HFF-Myc (cell line): ENCODE data around the gene TBC1D5.

ENCODE experiments used
- DNase-seq: peaks from one replicate; pipeline ENCODE4 v3.0.0-alpha.2; 2011; ENCODE audit warnings: low read depth; ENCODE audit errors: extremely low read depth
- H3K4me3 ChIP-seq: replicated peaks from 2 replicates; pipeline ENCODE4 v1.5.1; 2011; ENCODE audit warnings: low read depth, mild to moderate bottlenecking, control low read depth, low read length
- TF ChIP-seq, protein P1 (sequence below): IDR thresholded peaks from 2 replicates; pipeline ENCODE4 v1.5.1; 2012; ENCODE audit warnings: mild to moderate bottlenecking, low read depth, low read length, control low read depth; ENCODE audit errors: missing control alignments

Gene TBC1D5

GRCh38 chr3:17583530-17583929 is 158.9 kb downstream of the TBC1D5 start:
- TF ChIP-seq, protein P1, sequence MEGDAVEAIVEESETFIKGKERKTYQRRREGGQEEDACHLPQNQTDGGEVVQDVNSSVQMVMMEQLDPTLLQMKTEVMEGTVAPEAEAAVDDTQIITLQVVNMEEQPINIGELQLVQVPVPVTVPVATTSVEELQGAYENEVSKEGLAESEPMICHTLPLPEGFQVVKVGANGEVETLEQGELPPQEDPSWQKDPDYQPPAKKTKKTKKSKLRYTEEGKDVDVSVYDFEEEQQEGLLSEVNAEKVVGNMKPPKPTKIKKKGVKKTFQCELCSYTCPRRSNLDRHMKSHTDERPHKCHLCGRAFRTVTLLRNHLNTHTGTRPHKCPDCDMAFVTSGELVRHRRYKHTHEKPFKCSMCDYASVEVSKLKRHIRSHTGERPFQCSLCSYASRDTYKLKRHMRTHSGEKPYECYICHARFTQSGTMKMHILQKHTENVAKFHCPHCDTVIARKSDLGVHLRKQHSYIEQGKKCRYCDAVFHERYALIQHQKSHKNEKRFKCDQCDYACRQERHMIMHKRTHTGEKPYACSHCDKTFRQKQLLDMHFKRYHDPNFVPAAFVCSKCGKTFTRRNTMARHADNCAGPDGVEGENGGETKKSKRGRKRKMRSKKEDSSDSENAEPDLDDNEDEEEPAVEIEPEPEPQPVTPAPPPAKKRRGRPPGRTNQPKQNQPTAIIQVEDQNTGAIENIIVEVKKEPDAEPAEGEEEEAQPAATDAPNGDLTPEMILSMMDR = no peak
- DNase-seq = no peak
- H3K4me3 ChIP-seq = no peak overlapping the region

DNA sequence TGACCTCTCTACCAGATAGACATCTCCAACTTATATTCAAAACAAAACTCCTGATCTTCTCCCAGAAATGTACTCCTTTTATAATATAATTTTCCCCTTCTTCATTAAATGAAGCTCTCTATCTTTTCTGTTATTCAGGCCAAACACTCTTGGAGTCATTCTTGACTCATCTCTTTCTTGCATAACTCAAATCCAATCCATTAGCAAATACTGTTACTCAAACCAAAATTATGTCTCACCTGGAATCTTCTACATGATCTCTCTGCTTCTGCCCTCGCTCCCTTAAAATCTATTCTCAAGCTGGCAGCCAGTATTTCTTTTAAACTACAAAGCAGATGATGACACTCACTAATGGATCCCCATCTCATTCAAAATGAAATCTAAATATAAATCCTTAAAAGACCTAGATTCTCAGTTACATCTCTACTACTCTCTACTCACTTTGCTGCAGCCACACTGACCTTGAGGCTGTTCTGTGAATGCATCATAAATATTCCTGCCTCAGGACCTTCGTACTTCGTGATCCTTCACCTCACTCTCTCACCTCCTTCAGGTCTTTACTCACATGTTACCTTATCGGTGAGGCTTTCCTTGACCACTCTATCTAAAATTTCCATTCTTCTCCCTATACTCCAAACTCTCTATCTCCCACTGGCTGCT is 160.9 kb downstream of the TBC1D5 start:
- no peak for DNase-seq

GRCh38 chr3:17580901-17581300 is 161.5 kb downstream of the TBC1D5 start:
- no peak for DNase-seq
- no peak overlapping the region for H3K4me3 ChIP-seq
- TF ChIP-seq, protein P1 = no peak

More for the DNA sequence above, 160.9 kb downstream of the TBC1D5 start:
- H3K4me3 ChIP-seq = no peak overlapping the region
- TF ChIP-seq, protein P1 = no peak

DNA sequence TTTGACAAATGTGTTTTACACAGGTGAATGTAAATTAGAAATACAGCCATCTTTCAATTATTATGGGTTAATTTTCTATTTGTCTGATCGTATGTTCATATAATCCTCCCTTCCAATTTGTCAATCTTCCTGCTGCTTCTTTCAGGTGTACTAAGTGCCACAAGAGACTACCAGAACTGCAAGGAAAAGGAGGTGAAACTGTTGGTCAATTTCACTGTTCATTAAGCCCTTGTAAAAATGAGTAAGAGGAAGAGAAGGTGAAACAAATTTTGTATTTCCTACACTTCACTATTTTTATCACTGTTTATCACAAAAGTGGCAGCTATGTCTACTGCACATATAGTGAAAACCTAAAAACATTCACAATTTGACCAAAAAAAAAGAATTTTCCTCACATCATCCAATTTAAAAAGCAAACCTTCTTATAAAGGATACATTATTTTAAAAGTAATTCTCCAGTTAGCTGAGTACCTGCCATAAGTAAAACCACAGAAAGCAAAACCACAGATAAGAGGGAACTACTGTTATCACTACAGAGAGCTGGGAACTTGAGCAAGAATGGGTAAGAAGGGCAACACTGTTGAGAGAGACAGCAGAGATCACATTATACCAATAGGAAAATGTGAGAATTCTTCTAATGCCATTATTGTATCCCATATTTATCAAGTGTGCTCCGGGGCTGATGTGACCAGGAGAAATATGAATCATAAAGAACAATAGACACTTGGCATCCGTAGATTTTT is 163.0 kb downstream of the TBC1D5 start:
- no peak for DNase-seq

DNA sequence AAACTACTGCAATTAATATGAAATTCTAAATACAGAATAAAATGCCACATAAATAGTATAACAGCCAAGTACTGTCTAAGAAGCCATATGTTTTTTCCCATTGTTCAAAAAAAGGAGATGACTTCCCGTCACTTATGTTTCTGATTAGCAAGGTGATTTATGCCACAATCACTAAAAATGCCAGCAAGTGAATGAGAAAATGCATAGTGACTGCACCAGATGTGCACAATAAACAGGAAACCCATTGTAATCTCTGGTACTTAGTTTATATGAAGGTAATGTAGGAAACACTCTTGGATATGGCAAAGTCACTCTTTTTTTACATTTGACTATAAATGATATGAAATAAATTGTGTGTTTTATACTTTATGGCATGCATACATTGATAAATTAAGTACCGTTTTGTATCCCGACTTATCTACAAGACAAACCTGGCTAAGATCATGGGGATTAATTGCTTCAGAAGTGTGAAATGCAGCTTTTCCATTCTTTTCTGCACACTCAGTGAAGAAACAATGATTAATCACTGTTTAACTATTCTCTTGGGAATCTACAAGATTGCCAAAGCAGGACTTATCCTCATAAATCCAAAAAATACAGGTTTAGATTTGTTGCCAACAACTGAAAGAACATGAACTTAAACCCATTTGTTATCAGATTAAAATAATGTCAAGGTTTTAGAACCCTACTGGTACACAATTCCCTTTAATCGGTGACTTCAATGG is 164.5 kb downstream of the TBC1D5 start:
- peak; percentile 21 for DNase-seq
- H3K4me3 ChIP-seq = no peak overlapping the region
- TF ChIP-seq, protein P1 = no peak

More for the DNA sequence above, 163.0 kb downstream of the TBC1D5 start:
- TF ChIP-seq, protein P1 = no peak
- no peak overlapping the region for H3K4me3 ChIP-seq

DNA sequence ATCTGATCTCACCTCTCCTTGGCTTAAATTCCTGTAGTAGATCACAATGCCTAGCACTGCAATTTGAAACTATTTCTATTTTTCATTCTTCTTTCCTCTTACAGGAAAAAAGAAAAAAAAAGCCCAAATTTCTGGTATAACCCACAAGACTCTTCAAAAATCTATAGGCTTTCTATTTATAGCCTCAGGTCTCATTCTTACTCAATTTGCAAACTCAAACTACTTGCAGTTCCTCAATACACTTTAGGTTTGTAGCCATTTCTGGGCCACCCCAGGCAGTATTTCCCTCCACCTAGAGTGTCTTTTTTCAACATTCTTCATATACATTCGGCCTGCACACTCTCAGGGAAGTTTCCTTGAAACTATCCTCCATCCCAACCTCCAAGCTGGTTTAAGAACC is 169.0 kb downstream of the TBC1D5 start:
- H3K4me3 ChIP-seq = no peak overlapping the region
- TF ChIP-seq, protein P1 = no peak
- no peak for DNase-seq
